OCI-LY1 (cell line): ENCODE results near the gene PDE11A.

Experiments used
- H2AFZ ChIP-seq: fragments of 200-600 bp; sonication (generic), shearing (Covaris generic); 2 replicates; pipeline ENCODE4 v1.6.0; 2014; ENCODE audit warnings: antibody characterized with exemption, mild to moderate bottlenecking, low read length
- H3F3A ChIP-seq: fragments of 200-600 bp; sonication (generic), shearing (Covaris generic); 2 replicates; pipeline ENCODE4 v1.6.0; 2014; ENCODE audit warnings: mild to moderate bottlenecking, antibody characterized with exemption, low read length, moderate library complexity; ENCODE audit not compliant: insufficient read depth
- H3K27ac ChIP-seq: fragments of 200-600 bp; sonication (generic); 2 replicates; pipeline ENCODE4 v1.5.1; 2014; ENCODE audit warnings: low read length, mixed run types, mild to moderate bottlenecking, low read depth; ENCODE audit not compliant: poor library complexity, severe bottlenecking
- H3K27me3 ChIP-seq: fragments of 200-600 bp; sonication (generic); 2 replicates; pipeline ENCODE4 v1.6.0; 2014; ENCODE audit warnings: antibody characterized with exemption, mild to moderate bottlenecking, low read length, moderate library complexity; ENCODE audit not compliant: insufficient read depth
- H3K36me3 ChIP-seq: fragments of 200-600 bp; sonication (generic); 2 replicates; pipeline ENCODE4 v1.6.1; 2014; ENCODE audit warnings: mild to moderate bottlenecking, antibody characterized with exemption, low read length, moderate library complexity, mixed read lengths; ENCODE audit not compliant: insufficient read depth
- H3K4me1 ChIP-seq: fragments of 200-600 bp; sonication (generic); 2 replicates; pipeline ENCODE4 v1.5.1; 2014; ENCODE audit warnings: mild to moderate bottlenecking, low read length, moderate library complexity; ENCODE audit not compliant: insufficient read depth, severe bottlenecking
- H3K4me2 ChIP-seq: fragments of 200-600 bp; sonication (generic), shearing (Covaris generic); 2 replicates; pipeline ENCODE4 v1.6.1; 2014; ENCODE audit warnings: low read length
- H3K4me3 ChIP-seq: fragments of 200-600 bp; sonication (generic); 2 replicates; pipeline ENCODE4 v1.5.1; 2014; ENCODE audit warnings: low read length, low read depth, mild to moderate bottlenecking, mixed read lengths; ENCODE audit not compliant: poor library complexity, severe bottlenecking
- H3K79me2 ChIP-seq: fragments of 200-600 bp; shearing (Covaris generic); 2 replicates; pipeline ENCODE4 v1.6.1; 2016; ENCODE audit warnings: mixed run types, low read length, mixed read lengths; ENCODE audit not compliant: insufficient read depth
- H3K9ac ChIP-seq: fragments of 200-600 bp; sonication (generic), shearing (Covaris generic); 2 replicates; pipeline ENCODE4 v1.6.1; 2014; ENCODE audit warnings: mild to moderate bottlenecking, low read length, mixed read lengths
- H3K9me2 ChIP-seq: fragments of 200-600 bp; sonication (generic), shearing (Covaris generic); 2 replicates; pipeline ENCODE4 v1.6.1; 2014; ENCODE audit warnings: low read depth, mild to moderate bottlenecking, low read length, mixed read lengths
- H3K9me3 ChIP-seq: fragments of 200-600 bp; shearing (Covaris generic); 2 replicates; pipeline ENCODE4 v1.6.1; 2014; ENCODE audit warnings: low read length, mixed read lengths
- H4K20me1 ChIP-seq: fragments of 200-600 bp; sonication (generic), shearing (Covaris generic); 2 replicates; pipeline ENCODE4 v1.6.0; 2016; ENCODE audit warnings: mild to moderate bottlenecking, low read length; ENCODE audit not compliant: insufficient read depth
- CTCF ChIP-seq: fragments of 200-600 bp; sonication (generic), shearing (Covaris generic); IDR thresholded peaks from 2 replicates; pipeline ENCODE4 v1.5.1; 2017; ENCODE audit warnings: mild to moderate bottlenecking, antibody characterized with exemption, low read length, moderate library complexity, mixed read lengths
- EZH2 ChIP-seq: fragments of 200-600 bp; sonication (generic), shearing (Covaris generic); IDR thresholded peaks from 2 replicates; pipeline ENCODE4 v1.8.0; 2017; ENCODE audit warnings: borderline replicate concordance, mixed run types, mild to moderate bottlenecking, antibody characterized with exemption, low read length, moderate library complexity, mixed read lengths

PDE11A gene

DNA sequence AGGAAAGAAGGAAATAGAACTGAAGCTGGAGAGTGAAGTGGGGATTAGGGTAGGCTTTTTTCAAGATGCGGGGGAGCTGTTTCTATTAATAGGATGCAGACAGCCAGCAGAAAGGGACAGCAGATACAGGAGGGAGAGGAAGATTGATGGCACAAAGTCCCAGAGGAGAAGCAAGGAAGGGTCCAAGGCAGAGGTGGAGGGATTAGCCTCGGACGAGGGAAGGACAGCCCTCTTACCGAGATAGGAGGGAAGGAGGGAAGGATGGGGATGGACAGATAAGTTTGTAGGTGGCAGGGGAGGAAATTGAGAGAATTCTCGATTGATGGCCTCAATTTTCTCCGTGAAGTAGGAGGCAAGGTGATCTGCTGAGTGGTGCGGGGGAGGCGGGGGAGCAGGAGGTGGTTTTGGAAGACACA, 362.6 kb downstream of the PDE11A start:
- Histone ChIP-seq H3K4me2 (no peak overlapping the region), H3K27me3 (no peaks in the 10 kb centered on the region), H3K79me2 (no peaks in the 10 kb centered on the region), H3K36me3 (no peaks in the 10 kb centered on the region), H2AFZ (no peak overlapping the region), H4K20me1 (no peaks in the 10 kb centered on the region), H3F3A (no peaks in the 10 kb centered on the region), H3K27ac (no peak overlapping the region), H3K4me1 (no peaks in the 10 kb centered on the region), H3K9ac (no peak overlapping the region), H3K4me3 (no peak overlapping the region), H3K9me2 (no peaks in the 10 kb centered on the region), H3K9me3 (no peaks in the 10 kb centered on the region)
- no peak for TF ChIP-seq CTCF
- TF ChIP-seq EZH2, result no peak

- TF ChIP-seq CTCF (no peak), EZH2 (no peak)
- H3K9ac ChIP-seq, result no peak overlapping the region
- H3K9me3 ChIP-seq, result no peaks in the 10 kb centered on the region
- H2AFZ ChIP-seq, result no peak overlapping the region
- H3K27ac ChIP-seq, result no peak overlapping the region
- H3K36me3 ChIP-seq, result no peaks in the 10 kb centered on the region
- H3K4me3 ChIP-seq, result no peak overlapping the region
- no peaks in the 10 kb centered on the region for H3K4me1 ChIP-seq
- H3K79me2 ChIP-seq, result no peaks in the 10 kb centered on the region
- no peaks in the 10 kb centered on the region for H3K9me2 ChIP-seq
- no peaks in the 10 kb centered on the region for H3F3A ChIP-seq
- no peaks in the 10 kb centered on the region for H3K27me3 ChIP-seq
- H3K4me2 ChIP-seq, result no peak overlapping the region
- H4K20me1 ChIP-seq, result no peaks in the 10 kb centered on the region
Observed at GRCh38 chr2:177708660-177709444, 363.7 kb downstream of the PDE11A start.

DNA sequence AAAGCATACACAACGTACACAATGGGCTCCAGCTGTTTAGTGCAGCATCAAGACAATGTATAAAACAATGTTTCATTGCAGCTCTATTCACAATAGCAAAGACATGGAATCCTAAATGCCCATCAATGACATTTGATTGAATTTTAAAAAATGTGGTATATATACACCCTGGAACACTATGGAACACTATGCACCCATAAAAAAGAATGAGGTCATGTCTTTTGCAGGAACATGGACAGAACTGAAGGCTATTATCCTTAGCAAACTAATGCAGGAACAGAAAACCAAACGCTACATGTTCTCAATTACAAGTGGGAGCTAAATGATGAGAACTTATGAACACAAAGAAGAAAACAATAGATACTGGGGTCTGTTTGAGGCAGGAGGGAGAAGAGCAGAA, 364.5 kb downstream of the PDE11A start:
- Histone ChIP-seq H3K4me2 (no peak overlapping the region), H3K27ac (no peak overlapping the region), H3K27me3 (no peaks in the 10 kb centered on the region), H3K36me3 (no peaks in the 10 kb centered on the region), H4K20me1 (no peaks in the 10 kb centered on the region), H3K9me3 (no peaks in the 10 kb centered on the region), H3K9me2 (no peaks in the 10 kb centered on the region), H2AFZ (no peak overlapping the region), H3K4me1 (no peaks in the 10 kb centered on the region), H3K9ac (no peak overlapping the region), H3K4me3 (no peak overlapping the region), H3F3A (no peaks in the 10 kb centered on the region), H3K79me2 (no peaks in the 10 kb centered on the region)
- TF ChIP-seq CTCF, result no peak
- TF ChIP-seq EZH2, result no peak
